K562 (cell line): ENCODE measurements around the gene ARL6IP1. TPM values are rescaled to one million over a fixed set of nuclear protein-coding genes. Genes with fewer than 3 reads are reported as not detected.

Experiments
- EHMT2 ChIP-seq: fragments of 450-650 bp; IDR thresholded peaks from 2 replicates; pipeline ENCODE4 v1.6.1; 2018; ENCODE audit warnings: antibody characterized with exemption
- HDAC1 ChIP-seq, 2 experiments: fragments of 450-650 bp; IDR thresholded peaks; 2 replicates each; pipeline ENCODE4 v1.6.1; 2016 to 2017; ENCODE audit warnings: inconsistent platforms in 1 of 2, mild to moderate bottlenecking in 1 of 2, moderate library complexity in 1 of 2
- KHSRP ChIP-seq: fragments of 450-650 bp; IDR thresholded peaks from 2 replicates; pipeline ENCODE4 v1.6.1; 2017
- LCOR ChIP-seq: sonication (generic); formaldehyde crosslinking; IDR thresholded peaks from 2 replicates; pipeline ENCODE4 v1.8.0; 2022; ENCODE audit warnings: mild to moderate bottlenecking, missing genetic modification reagents
- MBD2 ChIP-seq: sonication (generic); IDR thresholded peaks from 2 replicates; pipeline ENCODE4 v1.6.1; 2016; ENCODE audit warnings: low read depth, borderline replicate concordance
- NFIC ChIP-seq: fragments of 450-650 bp; IDR thresholded peaks from 2 replicates; pipeline ENCODE4 v1.6.1; 2017; ENCODE audit warnings: mild to moderate bottlenecking, inconsistent platforms
- NR0B1 ChIP-seq: fragments of 450-650 bp; IDR thresholded peaks from one replicate; pipeline ENCODE4 v1.6.1; 2018; ENCODE audit warnings: mild to moderate bottlenecking, moderate library complexity; ENCODE audit not compliant: partially characterized antibody
- POLR2AphosphoS2 ChIP-seq: IDR thresholded peaks from 2 replicates; pipeline ENCODE4 v1.6.1; 2012; ENCODE audit warnings: low read length, improper control_type of control experiment
- PTRF ChIP-seq: fragments of 450-650 bp; IDR thresholded peaks from 2 replicates; pipeline ENCODE4 v1.6.1; 2016; ENCODE audit warnings: mild to moderate bottlenecking, missing genetic modification characterization, missing compliant biosample characterization
- RB1 ChIP-seq: fragments of 450-650 bp; IDR thresholded peaks from 2 replicates; pipeline ENCODE4 v1.6.1; 2017; ENCODE audit warnings: low read depth, mild to moderate bottlenecking
- RBBP5 ChIP-seq: fragments of 200-600 bp; sonication (generic); IDR thresholded peaks from 2 replicates; pipeline ENCODE4 v1.6.1; 2012; ENCODE audit warnings: borderline replicate concordance, mild to moderate bottlenecking, low read length, control low read depth, inconsistent platforms; ENCODE audit not compliant: insufficient read depth, poor library complexity, severe bottlenecking
- RBFOX2 ChIP-seq: fragments of 200-400 bp; formaldehyde crosslinking; IDR thresholded peaks from 2 replicates; pipeline ENCODE4 v1.6.1; 2017; ENCODE audit warnings: low read depth, mild to moderate bottlenecking, low read length, moderate library complexity
- RREB1 ChIP-seq: fragments of 250-450 bp; sonication (Bioruptor Pico); IDR thresholded peaks from 2 replicates; pipeline ENCODE4 v1.4.0; 2020
- ZBTB49 ChIP-seq: sonication (generic); formaldehyde crosslinking; IDR thresholded peaks from 2 replicates; pipeline ENCODE4 v1.8.0; 2022; ENCODE audit warnings: missing genetic modification reagents, mild to moderate bottlenecking, borderline replicate concordance
- ZFX ChIP-seq: sonication (generic); formaldehyde crosslinking; IDR thresholded peaks from 2 replicates; pipeline ENCODE4 v1.8.0; 2022; ENCODE audit warnings: mild to moderate bottlenecking, missing genetic modification reagents, moderate library complexity
- ZNF655 ChIP-seq: fragments of 250-450 bp; sonication (Bioruptor Pico); IDR thresholded peaks from 2 replicates; pipeline ENCODE4 v1.5.0; 2021
- polyA plus RNA-seq, 8 experiments: library from polyadenylated mRNA; depleted of rRNA in 4 of 8; stranded (reverse) in 5 of 8; unstranded in 3 of 8; fragments of >200 nt; fragmentation: Nextera tagmentation in 2 of 8; fragmentation: Illumina TruSeq in 1 of 8; extraction: Ambion mirVana in 2 of 8; extraction: Trizol in 1 of 8; gene quantifications; 2 replicates each; pipeline versions ENCODE4 v1.2.1 to v1.2.3, GENCODE V29; 2011 to 2014; ENCODE audit warnings: inconsistent platforms in 1 of 8, missing spikeins in 1 of 8
- total RNA-seq, 7 experiments: library from RNA; depleted of rRNA in 6 of 7; stranded (reverse); fragments of >200 nt in 6 of 7; fragmentation: Illumina TruSeq in 2 of 7; extraction: Trizol in 2 of 7; gene quantifications; 2 replicates each; pipeline versions ENCODE4 v1.2.1 to v1.2.3, GENCODE V29; 2011 to 2021; ENCODE audit warnings: low replicate concordance in 1 of 7

The ARL6IP1 gene
- total and polyA plus RNA-seq, 9 of the 15 experiments (the other 6 are each of a cell fraction or from before 2014, with no cell fraction given): 102 to 391 (median 162) TPM

- TF ChIP-seq RREB1: 0 out of 2 replicates have a peak, but pooled peaks have one; percentile 68
- TF ChIP-seq EHMT2: no peak
- no peak for TF ChIP-seq ZNF655
- TF ChIP-seq ZBTB49 (CRISPR knock-in tag): peak; percentile 49; the same call in 1 of the 2 replicates
- peak; percentile 82; the same call in 1 of the 2 replicates for TF ChIP-seq LCOR (CRISPR knock-in tag)
- peak; percentile 100 for TF ChIP-seq RBFOX2
- peak; percentile 90; the same call in 1 of the 2 replicates for TF ChIP-seq MBD2
- TF ChIP-seq RBBP5: peak; percentile 99
- no peak for TF ChIP-seq NR0B1
- no peak for TF ChIP-seq KHSRP
- peak; percentile 91; the same call in 1 of the 2 replicates for TF ChIP-seq RB1
- peak; percentile 99 for TF ChIP-seq ZFX (CRISPR knock-in tag)
- no peak for TF ChIP-seq PTRF (tag)
- peak in 1 of 2 experiments; percentile 91; a peak in 2 of 4 replicates for TF ChIP-seq HDAC1 (IDR thresholded peaks at IDR 0.05)
- TF ChIP-seq POLR2AphosphoS2: peak; percentile 89
- peak; percentile 60 for TF ChIP-seq NFIC
Observed at GRCh38 chr16:18789850-18790706, 11.3 kb downstream of the ARL6IP1 start, which contains the start of gene RPS15A (continued).
